ENCODE data around the gene MRPL52. TPM values are rescaled to one million over a fixed set of nuclear protein-coding genes. Genes with fewer than 3 reads are reported as not detected.

Gene MRPL52
- total and polyA plus RNA-seq, 12 donors: 58.3 to 390 (median 111) TPM

- H3K36me3 ChIP-seq (replicated peaks in 1 of 2): no peaks in the 10 kb centered on the region
- TF ChIP-seq, protein P1, sequence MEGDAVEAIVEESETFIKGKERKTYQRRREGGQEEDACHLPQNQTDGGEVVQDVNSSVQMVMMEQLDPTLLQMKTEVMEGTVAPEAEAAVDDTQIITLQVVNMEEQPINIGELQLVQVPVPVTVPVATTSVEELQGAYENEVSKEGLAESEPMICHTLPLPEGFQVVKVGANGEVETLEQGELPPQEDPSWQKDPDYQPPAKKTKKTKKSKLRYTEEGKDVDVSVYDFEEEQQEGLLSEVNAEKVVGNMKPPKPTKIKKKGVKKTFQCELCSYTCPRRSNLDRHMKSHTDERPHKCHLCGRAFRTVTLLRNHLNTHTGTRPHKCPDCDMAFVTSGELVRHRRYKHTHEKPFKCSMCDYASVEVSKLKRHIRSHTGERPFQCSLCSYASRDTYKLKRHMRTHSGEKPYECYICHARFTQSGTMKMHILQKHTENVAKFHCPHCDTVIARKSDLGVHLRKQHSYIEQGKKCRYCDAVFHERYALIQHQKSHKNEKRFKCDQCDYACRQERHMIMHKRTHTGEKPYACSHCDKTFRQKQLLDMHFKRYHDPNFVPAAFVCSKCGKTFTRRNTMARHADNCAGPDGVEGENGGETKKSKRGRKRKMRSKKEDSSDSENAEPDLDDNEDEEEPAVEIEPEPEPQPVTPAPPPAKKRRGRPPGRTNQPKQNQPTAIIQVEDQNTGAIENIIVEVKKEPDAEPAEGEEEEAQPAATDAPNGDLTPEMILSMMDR (IDR thresholded peaks at IDR 0.05): no peak
- no peak for TF ChIP-seq POLR2A (IDR thresholded peaks at IDR 0.05)
- intact Hi-C loops (cut with DNase I): no loop called here
- no peak for DNase-seq
- H3K27me3 ChIP-seq: no peaks in the 10 kb centered on the region
- no peak overlapping the region for H3K27ac ChIP-seq
- WGBS, 4 donors: 72 to 96% (median 85%) methylated on average over 5 of the region's 5 CpGs
- no peak overlapping the region for H3K4me3 ChIP-seq
- no peaks in the 10 kb centered on the region for H3K9me3 ChIP-seq (replicated peaks in 1 of 3)
- no peaks in the 10 kb centered on the region for H3K4me1 ChIP-seq (replicated peaks in 1 of 2)
Observed at GRCh38 chr14:22808388-22809209, 21.1 kb upstream of the MRPL52 start.

DNA sequence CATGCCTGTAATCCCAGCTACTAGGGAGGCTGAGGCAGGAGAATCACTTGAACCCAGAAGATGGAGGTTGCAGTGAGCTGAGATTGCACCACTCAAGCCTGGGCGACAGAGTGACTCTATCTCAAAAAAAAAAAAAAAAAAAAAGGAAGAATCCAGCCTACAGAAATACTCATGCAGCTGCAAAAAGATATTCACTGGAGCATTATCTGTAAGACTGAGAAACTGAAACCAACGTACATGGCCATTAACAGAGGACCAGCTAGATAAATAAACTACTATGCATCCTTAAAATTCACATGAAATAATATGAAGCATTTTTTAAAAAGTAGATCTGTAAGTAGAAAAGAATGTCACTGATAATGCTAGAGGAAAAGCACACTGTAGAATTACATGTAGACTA, 18.0 kb upstream of the MRPL52 start:
- no peaks in the 10 kb centered on the region for H3K36me3 ChIP-seq (replicated peaks in 1 of 2)
- no peak for DNase-seq
- H3K4me3 ChIP-seq: no peak overlapping the region
- H3K27ac ChIP-seq: no peak overlapping the region
- H3K9me3 ChIP-seq (replicated peaks in 1 of 3): no peaks in the 10 kb centered on the region
- H3K27me3 ChIP-seq: no peaks in the 10 kb centered on the region
- 38 to 48% (median 42%) methylated on average over 2 of the region's 2 CpGs for WGBS, 4 donors
- no peak for TF ChIP-seq POLR2A (IDR thresholded peaks at IDR 0.05)
- TF ChIP-seq, protein P1 (IDR thresholded peaks at IDR 0.05): no peak
- H3K4me1 ChIP-seq (replicated peaks in 1 of 2): no peaks in the 10 kb centered on the region
- intact Hi-C loops (cut with DNase I): loop anchor here in 1 of 2 donors (10.0 kb wide), 1 partner anchor 157 kb away; no protein-coding TSS in a partner anchor

DNA sequence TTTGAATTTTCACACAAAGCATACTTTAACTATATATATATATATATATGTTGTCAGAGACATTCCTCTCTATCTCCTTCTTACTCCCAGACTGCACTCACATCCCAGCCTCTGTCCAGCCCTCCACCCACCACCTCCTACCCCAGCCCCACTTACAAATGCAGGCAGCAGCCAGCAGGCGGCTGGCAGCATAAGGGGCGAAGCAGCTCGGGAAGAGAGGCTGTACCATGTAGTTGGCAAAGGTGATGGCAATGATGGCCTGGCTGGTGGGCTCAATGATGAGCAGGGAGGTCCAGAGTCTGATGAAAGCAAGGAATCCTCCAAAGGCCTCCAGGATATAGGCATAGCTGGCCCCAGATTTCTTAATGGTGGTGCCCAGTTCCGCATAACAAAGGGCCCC, 16.9 kb upstream of the MRPL52 start:
- Histone ChIP-seq H3K4me1 (replicated peaks in 1 of 2) (no peaks in the 10 kb centered on the region), H3K27ac (no peak overlapping the region), H3K4me3 (no peak overlapping the region), H3K9me3 (replicated peaks in 1 of 3) (no peaks in the 10 kb centered on the region), H3K27me3 (no peaks in the 10 kb centered on the region), H3K36me3 (replicated peaks in 1 of 2) (no peaks in the 10 kb centered on the region)
- TF ChIP-seq, protein P1 (IDR thresholded peaks at IDR 0.05): no peak
- TF ChIP-seq POLR2A (IDR thresholded peaks at IDR 0.05): no peak
- intact Hi-C loops (cut with DNase I): loop anchor here in 1 of 2 donors (10.0 kb wide), 1 partner anchor 158 kb away; no protein-coding TSS in a partner anchor
- 77 to 84% (median 80%) methylated on average over 4 of the region's 4 CpGs for WGBS, 4 donors
- DNase-seq: no peak

GRCh38 chr14:22813145-22813544, 16.5 kb upstream of the MRPL52 start:
- Histone ChIP-seq H3K27me3 (no peaks in the 10 kb centered on the region), H3K4me1 (replicated peaks in 1 of 2) (no peaks in the 10 kb centered on the region), H3K4me3 (no peak overlapping the region), H3K27ac (no peak overlapping the region), H3K9me3 (replicated peaks in 1 of 3) (no peaks in the 10 kb centered on the region), H3K36me3 (replicated peaks in 1 of 2) (no peaks in the 10 kb centered on the region)
- no peak for DNase-seq
- intact Hi-C loops (cut with DNase I): loop anchor here in 1 of 2 donors (10.0 kb wide), 1 partner anchor 158 kb away; no protein-coding TSS in a partner anchor
- WGBS, 4 donors: 72 to 84% (median 75%) methylated on average over 9 of the region's 9 CpGs
- TF ChIP-seq, protein P1 (IDR thresholded peaks at IDR 0.05): no peak
- TF ChIP-seq POLR2A (IDR thresholded peaks at IDR 0.05): no peak

Measured in adrenal gland (tissue), 12 donors.